SW 1271 (cell line): ENCODE results near the gene ADAM11.

ENCODE experiments used
- DNase-seq, 2 experiments: peaks; one replicate each; lab custom pipeline; 2025; lab: John Stamatoyannopoulos, UW

ADAM11 gene

DNA sequence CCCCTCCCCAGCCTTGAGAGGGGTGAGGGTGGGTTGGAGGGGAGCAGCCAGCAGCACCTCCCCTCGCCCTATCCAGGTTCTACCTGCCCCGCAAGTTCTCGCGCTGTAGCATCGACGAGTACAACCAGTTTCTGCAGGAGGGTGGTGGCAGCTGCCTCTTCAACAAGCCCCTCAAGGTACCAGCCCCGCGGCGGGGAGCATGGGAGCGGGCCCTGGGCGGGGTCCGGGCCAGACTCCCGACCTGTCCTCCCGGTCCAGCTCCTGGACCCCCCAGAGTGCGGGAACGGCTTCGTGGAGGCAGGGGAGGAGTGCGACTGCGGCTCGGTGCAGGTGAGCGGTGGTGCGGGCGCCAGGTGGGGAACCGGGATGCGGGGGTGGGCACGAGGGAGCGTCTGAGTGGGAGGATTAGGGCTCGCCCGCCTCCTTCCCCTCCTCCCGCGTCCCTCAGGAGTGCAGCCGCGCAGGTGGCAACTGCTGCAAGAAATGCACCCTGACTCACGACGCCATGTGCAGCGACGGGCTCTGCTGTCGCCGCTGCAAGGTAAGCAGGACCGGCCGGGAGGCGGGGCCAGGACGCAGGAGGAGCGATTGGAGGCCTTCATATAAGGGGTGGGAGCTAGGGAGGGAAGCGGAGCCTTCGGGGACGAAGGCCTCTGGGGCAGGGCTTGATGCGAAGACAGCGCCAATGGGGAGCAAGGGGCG is 16.5 kb downstream of the ADAM11 start:
- peak; percentile 91 to 96 for DNase-seq

DNA sequence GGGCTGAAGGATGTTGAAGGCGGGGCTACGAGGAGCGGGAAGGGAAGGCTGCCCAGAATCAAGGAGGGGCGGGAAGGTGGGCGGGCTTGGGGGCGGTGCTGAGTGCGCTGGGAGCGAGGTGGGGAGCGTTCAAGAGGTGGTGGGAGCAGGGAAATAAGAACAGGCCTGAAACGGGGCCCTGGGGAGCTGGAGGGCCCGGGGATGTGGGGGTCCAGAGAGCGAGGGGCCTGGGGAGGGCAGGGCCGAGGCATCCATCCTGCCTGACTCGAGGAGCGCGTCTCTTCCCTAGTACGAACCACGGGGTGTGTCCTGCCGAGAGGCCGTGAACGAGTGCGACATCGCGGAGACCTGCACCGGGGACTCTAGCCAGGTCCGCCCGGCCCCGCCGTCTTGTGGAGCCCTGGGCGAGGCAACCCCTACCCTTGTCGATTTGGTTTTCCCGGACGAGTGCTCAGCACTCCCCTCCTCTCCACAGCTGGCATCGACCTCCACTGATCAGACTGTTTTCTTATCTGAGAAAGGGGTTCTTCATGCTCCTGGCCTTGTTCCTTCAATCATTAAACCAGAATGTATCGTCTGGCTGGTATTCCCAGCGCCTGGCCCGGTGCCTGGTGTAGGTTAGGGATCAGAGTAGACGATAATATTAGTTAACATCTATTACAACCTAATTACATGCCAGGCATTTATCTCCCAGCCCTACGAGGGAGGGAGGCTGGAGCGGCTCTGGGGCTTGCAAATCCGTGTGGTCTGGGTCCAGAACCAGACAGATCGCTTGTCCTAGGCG is 17.2 kb downstream of the ADAM11 start:
- DNase-seq: no peak

GRCh38 chr17:44776628-44777393 is 18.0 kb downstream of the ADAM11 start:
- no peak for DNase-seq

DNA sequence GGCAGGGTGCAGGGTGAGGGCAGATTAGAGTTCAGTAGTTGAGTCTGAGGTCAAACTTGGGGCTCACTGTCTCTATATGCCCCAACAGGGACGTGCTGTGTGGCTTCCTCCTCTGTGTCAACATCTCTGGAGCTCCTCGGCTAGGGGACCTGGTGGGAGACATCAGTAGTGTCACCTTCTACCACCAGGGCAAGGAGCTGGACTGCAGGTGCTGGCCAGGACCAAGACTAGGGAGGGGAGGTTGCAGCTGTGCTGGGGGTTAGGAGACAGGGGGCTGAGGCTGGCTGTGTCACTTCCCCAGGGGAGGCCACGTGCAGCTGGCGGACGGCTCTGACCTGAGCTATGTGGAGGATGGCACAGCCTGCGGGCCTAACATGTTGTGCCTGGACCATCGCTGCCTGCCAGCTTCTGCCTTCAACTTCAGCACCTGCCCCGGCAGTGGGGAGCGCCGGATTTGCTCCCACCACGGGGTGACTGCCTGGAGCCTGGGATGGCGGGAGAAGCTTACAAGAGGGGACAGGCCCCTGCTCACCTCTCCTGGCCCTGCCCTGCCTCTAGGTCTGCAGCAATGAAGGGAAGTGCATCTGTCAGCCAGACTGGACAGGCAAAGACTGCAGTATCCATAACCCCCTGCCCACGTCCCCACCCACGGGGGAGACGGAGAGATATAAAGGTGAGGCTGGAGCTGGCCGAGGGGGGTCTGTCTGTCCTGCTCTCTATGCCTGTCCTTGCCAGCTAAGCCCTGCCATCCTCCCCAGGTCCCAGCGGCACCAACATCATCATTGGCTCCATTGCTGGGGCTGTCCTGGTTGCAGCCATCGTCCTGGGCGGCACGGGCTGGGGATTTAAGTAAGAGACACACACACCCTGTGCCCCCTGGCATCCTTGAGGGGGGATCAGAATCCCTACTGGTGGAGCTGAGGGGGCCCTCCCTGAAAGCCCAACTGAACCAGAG is 18.9 kb downstream of the ADAM11 start:
- DNase-seq: no peak

DNA sequence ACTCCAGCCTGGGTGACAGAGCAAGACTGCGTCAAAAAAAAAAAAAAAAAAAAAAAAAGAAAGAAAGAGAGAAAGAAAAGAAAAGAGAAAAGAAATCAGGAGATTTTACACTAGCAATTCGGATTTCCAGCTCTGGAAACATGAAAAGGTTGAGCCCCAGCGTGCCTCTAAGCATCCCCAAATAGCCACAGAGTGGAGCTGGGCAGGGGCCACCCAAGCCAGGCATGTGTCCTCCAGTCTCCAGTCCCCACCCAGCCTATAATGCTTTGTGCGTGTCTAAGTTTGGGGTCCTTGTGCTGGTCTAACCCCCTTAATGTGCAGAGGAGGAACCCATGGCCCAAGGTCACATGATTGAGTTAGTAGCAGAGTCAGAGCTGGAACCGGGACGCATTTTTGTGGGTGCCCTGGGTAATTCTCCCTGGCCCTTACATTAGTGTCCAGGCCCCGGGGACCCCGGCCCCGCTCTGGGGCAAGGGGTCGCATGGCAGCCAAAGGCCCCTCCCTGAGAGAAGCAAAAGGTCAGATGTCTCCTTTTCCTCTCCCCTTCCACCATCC is 19.9 kb downstream of the ADAM11 start:
- no peak for DNase-seq

DNA sequence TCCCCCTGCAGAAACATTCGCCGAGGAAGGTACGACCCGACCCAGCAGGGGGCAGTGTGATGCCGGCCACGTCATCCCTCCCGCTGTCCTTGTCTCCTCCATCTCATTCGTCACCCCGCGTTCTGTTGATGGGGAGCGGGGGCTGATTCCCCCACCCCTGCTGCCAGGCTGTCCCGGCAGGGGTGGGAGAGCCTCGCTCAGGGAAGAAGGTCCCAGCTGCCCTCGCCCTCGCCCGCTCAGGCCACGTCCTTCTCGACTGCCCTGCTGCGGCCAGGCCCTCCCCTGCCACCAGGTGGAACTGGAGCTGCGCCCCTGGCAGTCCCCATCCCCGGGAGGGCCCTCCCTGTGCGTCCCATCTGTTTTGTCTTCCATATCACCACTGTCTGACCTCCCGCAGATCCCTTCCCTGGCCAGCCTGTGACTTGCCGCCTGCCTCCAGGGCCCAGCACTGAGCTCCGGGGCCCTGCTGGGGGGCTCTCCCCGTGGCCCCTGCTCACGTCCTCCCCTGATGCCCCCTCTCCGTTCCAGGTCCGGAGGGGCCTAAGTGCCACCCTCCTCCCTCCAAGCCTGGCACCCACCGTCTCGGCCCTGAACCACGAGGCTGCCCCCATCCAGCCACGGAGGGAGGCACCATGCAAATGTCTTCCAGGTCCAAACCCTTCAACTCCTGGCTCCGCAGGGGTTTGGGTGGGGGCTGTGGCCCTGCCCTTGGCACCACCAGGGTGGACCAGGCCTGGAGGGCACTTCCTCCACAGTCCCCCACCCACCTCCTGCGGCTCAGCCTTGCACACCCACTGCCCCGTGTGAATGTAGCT is 20.6 kb downstream of the ADAM11 start:
- DNase-seq: peak in 1 of 2 experiments; percentile 73

GRCh38 chr17:44780161-44780560 is 21.4 kb downstream of the ADAM11 start:
- no peak for DNase-seq

GRCh38 chr17:44780845-44781480 is 22.2 kb downstream of the ADAM11 start:
- no peak for DNase-seq

GRCh38 chr17:44781551-44782325 is 22.9 kb downstream of the ADAM11 start:
- no peak for DNase-seq

GRCh38 chr17:44782326-44782850 is 23.6 kb downstream of the ADAM11 start:
- DNase-seq: no peak

DNA sequence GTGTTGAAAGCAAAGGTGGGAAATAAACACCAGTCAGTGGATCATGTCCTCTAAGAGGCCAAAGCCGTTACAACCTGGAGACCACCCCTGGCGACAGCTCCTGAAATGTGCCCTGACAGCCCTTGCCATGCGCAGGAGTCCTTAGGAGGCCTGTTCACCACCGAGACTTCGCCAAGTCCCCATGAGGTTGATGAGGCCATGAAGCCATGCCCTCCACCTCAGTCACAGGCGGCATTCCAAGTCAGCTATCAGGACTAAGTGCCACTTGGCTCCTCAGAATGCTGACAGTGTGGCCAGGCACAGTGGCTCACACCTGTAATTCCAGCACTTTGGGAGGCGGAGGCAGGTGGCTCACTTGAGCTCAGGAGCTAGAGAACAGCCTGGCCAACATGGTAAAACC is 27.1 kb downstream of the ADAM11 start:
- no peak for DNase-seq

GRCh38 chr17:44786551-44787081 is 27.8 kb downstream of the ADAM11 start:
- DNase-seq: no peak

- no peak for DNase-seq
Observed at GRCh38 chr17:44787271-44787940, 28.6 kb downstream of the ADAM11 start.

DNA sequence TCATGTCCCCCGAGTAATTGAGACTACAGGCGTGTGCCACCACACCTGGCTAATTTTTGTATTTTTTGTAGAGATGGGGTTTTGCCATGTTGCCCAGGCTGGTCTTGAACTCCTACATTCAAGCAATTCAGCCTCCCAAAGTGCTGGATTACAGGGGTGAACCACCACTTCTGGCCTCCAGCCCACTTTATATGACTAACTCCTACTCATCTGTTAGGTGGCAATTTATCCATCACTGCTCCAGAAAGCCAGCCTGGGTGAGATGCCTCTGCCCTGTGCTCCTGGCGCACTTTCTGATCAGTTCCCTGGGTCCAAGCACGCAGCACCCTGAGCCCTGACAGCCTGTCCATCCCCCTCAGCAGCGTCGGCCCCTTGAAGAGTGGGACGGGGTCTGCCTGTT is 29.4 kb downstream of the ADAM11 start:
- DNase-seq: no peak

- no peak for DNase-seq
Observed at GRCh38 chr17:44792276-44792675, 33.5 kb downstream of the ADAM11 start.

DNA sequence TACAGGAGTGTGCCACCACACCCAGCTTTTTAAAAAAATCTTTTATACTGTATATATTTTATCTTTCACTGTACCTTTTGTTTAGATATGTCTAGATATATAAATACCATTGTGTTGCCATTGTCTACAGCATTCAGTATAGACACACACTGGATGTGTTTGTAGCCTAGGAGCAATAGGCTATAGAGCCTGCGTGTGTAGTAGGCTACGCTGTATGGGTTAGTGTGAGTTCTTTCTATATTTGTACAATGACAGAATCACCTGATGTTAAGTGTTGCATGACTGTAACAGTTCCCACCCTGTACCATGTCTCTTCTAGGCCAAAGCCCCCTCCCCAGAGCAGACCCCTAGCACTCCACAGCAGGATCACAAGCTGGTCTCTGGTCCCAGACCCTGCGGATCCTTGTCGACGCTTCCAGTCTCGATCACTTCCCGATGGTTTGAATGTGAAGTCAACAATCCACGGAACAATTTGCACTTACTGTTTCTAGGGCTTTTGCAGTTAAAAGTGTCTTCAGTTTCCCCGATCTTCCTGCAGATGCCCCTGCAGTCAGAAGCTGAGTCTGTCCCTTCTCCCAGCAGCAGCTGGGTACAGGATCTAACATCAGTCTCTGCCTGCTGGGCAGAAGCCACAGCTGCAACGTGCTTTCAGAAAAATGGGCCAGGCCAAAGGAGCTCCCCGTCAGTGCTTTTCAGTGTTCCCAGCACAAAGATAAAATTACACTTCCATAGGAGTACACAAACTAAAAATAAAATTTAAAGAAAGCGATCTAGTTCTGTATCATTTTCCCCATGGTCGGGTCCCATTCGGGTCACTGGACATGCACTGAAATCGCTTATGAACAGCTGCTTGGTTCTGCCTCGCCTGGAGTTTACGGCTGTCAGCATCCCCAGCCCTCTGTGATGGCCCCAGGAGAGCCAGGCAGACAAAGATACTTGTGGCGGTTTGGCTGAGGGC is 35.4 kb downstream of the ADAM11 start:
- no peak for DNase-seq
